MCF 10A (cell line): ENCODE measurements around the gene SMOC2. TPM values are rescaled to one million over a fixed set of nuclear protein-coding genes. Genes with fewer than 3 reads are reported as not detected.

Source experiments
- BruUV-seq: library from RNA; stranded (reverse); fragments of 400-500 nt; replicated peaks from 2 replicates; lab custom pipeline; 2021; lab: Mats Ljungman, UMichigan
- CTCF ChIA-PET: fragments of 300-600 bp; sonication (Branson Sonifier 250); formaldehyde crosslinking; extraction: SDS; loops from one replicate; lab custom pipeline; 2021; ENCODE audit warnings: antibody characterized with exemption, inconsistent platforms; lab: Yijun Ruan, JAX
- POLR2A ChIA-PET: fragments of 300-600, 350-650 bp; sonication (Branson Sonifier 250); formaldehyde crosslinking; extraction: SDS; loops from one replicate; lab custom pipeline; 2020; ENCODE audit warnings: antibody characterized with exemption, inconsistent platforms; lab: Yijun Ruan, JAX
- DNase-seq: peaks from one replicate; pipeline ENCODE4 v3.0.0-alpha.2; 2018; ENCODE audit not compliant: unreplicated experiment
- H3K27ac Mint-ChIP-seq: one replicate; pipeline ENCODE4 v1.8.0; 2022; ENCODE audit warnings: mild to moderate bottlenecking, low read depth, mixed read lengths; ENCODE audit not compliant: unreplicated experiment
- H3K27me3 Mint-ChIP-seq: one replicate; pipeline ENCODE4 v1.8.0; 2022; ENCODE audit warnings: mixed read lengths; ENCODE audit not compliant: insufficient read depth, unreplicated experiment
- H3K36me3 Mint-ChIP-seq: one replicate; pipeline ENCODE4 v1.8.0; 2022; ENCODE audit warnings: mild to moderate bottlenecking, moderate library complexity, mixed read lengths; ENCODE audit not compliant: insufficient read depth, unreplicated experiment
- H3K4me1 Mint-ChIP-seq: one replicate; pipeline ENCODE4 v1.8.0; 2022; ENCODE audit warnings: mixed read lengths; ENCODE audit not compliant: insufficient read depth, unreplicated experiment
- H3K4me3 Mint-ChIP-seq: one replicate; pipeline ENCODE4 v1.8.0; 2022; ENCODE audit warnings: mild to moderate bottlenecking, moderate library complexity, mixed read lengths; ENCODE audit not compliant: unreplicated experiment
- H3K9me3 Mint-ChIP-seq: one replicate; pipeline ENCODE4 v1.8.0; 2022; ENCODE audit warnings: mixed read lengths; ENCODE audit not compliant: unreplicated experiment
- CTCF ChIP-seq: fragments of 200-600 bp; IDR thresholded peaks from one replicate; pipeline ENCODE4 v1.8.0; 2022; ENCODE audit warnings: antibody characterized with exemption, mild to moderate bottlenecking; ENCODE audit not compliant: unreplicated experiment
- intact Hi-C: fragments of 100-400 bp; cut with micrococcal nuclease; formaldehyde crosslinking; loops from 2 replicates; pipeline ENCODE4 v1.14.1; 2022
- total RNA-seq: library from RNA; stranded (reverse); gene quantifications from 2 replicates; pipeline ENCODE4 v1.2.3, GENCODE V29; 2022

Gene SMOC2
- total RNA-seq, 1 experiment from 2014 or later = not detected

- no peak for DNase-seq
- BruUV-seq = no TSS peak
- POLR2A ChIA-PET = interaction anchor here (0.6 kb wide), 1 partner anchor 1734 kb away, joined by 3 read pairs; no protein-coding TSS in a partner anchor
- no peak for TF ChIP-seq CTCF
- Mint-ChIP-seq H3K36me3 (no peaks in the 10 kb centered on the region), H3K9me3 (no peaks in the 10 kb centered on the region), H3K27me3 (peaks cover 50% of the 10 kb centered on the region), H3K27ac (no peak overlapping the region), H3K4me1 (no peaks in the 10 kb centered on the region), H3K4me3 (no peak overlapping the region)
- intact Hi-C loops = no loop called here
- CTCF ChIA-PET = interaction anchor here (0.7 kb wide), 1 partner anchor 594 kb away, joined by 3 read pairs; no protein-coding TSS in a partner anchor
These were observed 133.2 kb downstream of the SMOC2 start for GRCh38 chr6:168574075-168574698.

GRCh38 chr6:168574699-168575195, 133.8 kb downstream of the SMOC2 start:
- H3K4me3 Mint-ChIP-seq = no peak overlapping the region
- H3K4me1 Mint-ChIP-seq = no peaks in the 10 kb centered on the region
- POLR2A ChIA-PET = interaction anchor here (0.6 kb wide), 1 partner anchor 1735 kb away, joined by 3 read pairs; no protein-coding TSS in a partner anchor
- no peak overlapping the region for H3K27ac Mint-ChIP-seq
- H3K27me3 Mint-ChIP-seq = peaks cover 50% of the 10 kb centered on the region
- H3K36me3 Mint-ChIP-seq = no peaks in the 10 kb centered on the region
- CTCF ChIA-PET = interaction anchor here (0.7 kb wide), 1 partner anchor 595 kb away, joined by 3 read pairs; no protein-coding TSS in a partner anchor
- no peak for DNase-seq
- no peak for TF ChIP-seq CTCF
- H3K9me3 Mint-ChIP-seq = no peaks in the 10 kb centered on the region
- no TSS peak for BruUV-seq
- intact Hi-C loops = no loop called here

- Mint-ChIP-seq H3K9me3 (no peaks in the 10 kb centered on the region), H3K36me3 (no peaks in the 10 kb centered on the region), H3K27ac (no peak overlapping the region), H3K4me1 (no peaks in the 10 kb centered on the region), H3K27me3 (peaks cover 50% of the 10 kb centered on the region), H3K4me3 (no peak overlapping the region)
- DNase-seq = no peak
- BruUV-seq = no TSS peak
- no peak for TF ChIP-seq CTCF
- ChIA-PET CTCF (no interaction called here), POLR2A (interaction anchor here (0.5 kb wide), 1 partner anchor 36 kb away, joined by 5 read pairs; no protein-coding TSS in a partner anchor)
- intact Hi-C loops = no loop called here
These were observed 134.5 kb downstream of the SMOC2 start for GRCh38 chr6:168575346-168576098.

GRCh38 chr6:168576388-168576787, 135.4 kb downstream of the SMOC2 start:
- intact Hi-C loops = no loop called here
- Mint-ChIP-seq H3K4me3 (no peak overlapping the region), H3K9me3 (no peaks in the 10 kb centered on the region), H3K27me3 (peaks cover 57% of the 10 kb centered on the region), H3K27ac (no peak overlapping the region), H3K4me1 (no peaks in the 10 kb centered on the region), H3K36me3 (no peaks in the 10 kb centered on the region)
- POLR2A ChIA-PET = no interaction called here
- no peak for DNase-seq
- no peak for TF ChIP-seq CTCF
- CTCF ChIA-PET = no interaction called here
- no TSS peak for BruUV-seq
